Measurements from ENCODE around the gene PRKCE.

GRCh38 chr2:45649462-45649857 lies 2.0 kb upstream of the PRKCE start:
- no peak for TF ChIP-seq CTCF (conservative IDR thresholded peaks at IDR 0.05 in 1 of 2, IDR thresholded peaks at IDR 0.05 in 1 of 2; ENCODE audit: extremely low read depth in 1 of 2, insufficient read depth in 1 of 2, low read depth in 1 of 2, low read length in 2 of 2)
- TF ChIP-seq EZH2 (IDR thresholded peaks at IDR 0.05; ENCODE audit: borderline replicate concordance, low read length), result no peak

Data from mammary epithelial cell (primary cell).